Liver (tissue), 9 donors: ENCODE results near the gene CLK1. TPM values are rescaled to one million over a fixed set of nuclear protein-coding genes. Genes with fewer than 3 reads are reported as not detected.

Source experiments
- DNase-seq: peaks from one replicate; pipeline ENCODE4 v3.0.0-alpha.2; 2017; ENCODE audit warnings: low spot score
- H3K27ac ChIP-seq, 2 donors: one replicate each; pipeline ENCODE4 v1.7.0; 2013; ENCODE audit warnings: inconsistent platforms in 2 of 2, low read length in 2 of 2, control low read depth in 1 of 2, low read depth in 1 of 2, mild to moderate bottlenecking in 1 of 2
- H3K27me3 ChIP-seq, 4 donors: one replicate each; pipeline versions ENCODE4 v1.6.1 to v1.7.0; 2013; ENCODE audit warnings: low read length in 3 of 4, inconsistent platforms in 1 of 4, mild to moderate bottlenecking in 1 of 4, moderate library complexity in 1 of 4; ENCODE audit not compliant: control insufficient read depth in 4 of 4, insufficient read depth in 4 of 4
- H3K36me3 ChIP-seq, 4 donors: one replicate each; pipeline versions ENCODE4 v1.6.1 to v1.7.0; 2013; ENCODE audit warnings: low read length in 3 of 4, mild to moderate bottlenecking in 3 of 4, low read depth in 1 of 4, moderate library complexity in 1 of 4; ENCODE audit not compliant: control insufficient read depth in 4 of 4, insufficient read depth in 3 of 4
- H3K4me1 ChIP-seq, 4 donors: one replicate each; pipeline versions ENCODE4 v1.6.1 to v1.7.0; 2013; ENCODE audit warnings: low read length in 3 of 4, mild to moderate bottlenecking in 3 of 4, moderate library complexity in 1 of 4; ENCODE audit not compliant: control insufficient read depth in 4 of 4, insufficient read depth in 4 of 4
- H3K4me3 ChIP-seq, 3 donors: one replicate each; pipeline versions ENCODE4 v1.6.1 to v1.7.0; 2013; ENCODE audit warnings: low read length in 3 of 3, control low read depth in 1 of 3, low read depth in 1 of 3, mild to moderate bottlenecking in 1 of 3
- H3K9ac ChIP-seq, 2 donors: one replicate each; pipeline ENCODE4 v1.7.0; 2013; ENCODE audit warnings: low read length in 2 of 2, mild to moderate bottlenecking in 2 of 2, moderate library complexity in 2 of 2, control low read depth in 1 of 2, low read depth in 1 of 2
- H3K9me3 ChIP-seq, 4 donors: one replicate each; pipeline versions ENCODE4 v1.6.1 to v1.7.0; 2013; ENCODE audit warnings: low read length in 3 of 4; ENCODE audit not compliant: control insufficient read depth in 4 of 4
- EGR1 ChIP-seq, 2 donors: IDR thresholded peaks; 2 replicates each; pipeline ENCODE4 v1.6.1; 2016 to 2018; ENCODE audit warnings: antibody characterized with exemption in 2 of 2, low read depth in 2 of 2
- FOXA1 ChIP-seq: IDR thresholded peaks from 2 replicates; pipeline ENCODE4 v1.6.1; 2016; ENCODE audit warnings: antibody characterized with exemption
- FOXA2 ChIP-seq: IDR thresholded peaks from 2 replicates; pipeline ENCODE4 v1.6.1; 2016; ENCODE audit warnings: antibody characterized with exemption
- GABPA ChIP-seq, 2 donors: IDR thresholded peaks in 1 of 2; conservative IDR thresholded peaks in 1 of 2; 2 replicates each; pipeline ENCODE4 v1.6.1; 2016; ENCODE audit warnings: antibody characterized with exemption in 2 of 2, mild to moderate bottlenecking in 1 of 2, moderate library complexity in 1 of 2
- HNF4A ChIP-seq, 2 donors: conservative IDR thresholded peaks; 2 replicates each; pipeline ENCODE4 v1.6.1; 2016; ENCODE audit warnings: antibody characterized with exemption in 2 of 2, mild to moderate bottlenecking in 2 of 2
- HNF4G ChIP-seq: IDR thresholded peaks from 2 replicates; pipeline ENCODE4 v1.6.1; 2016; ENCODE audit warnings: antibody characterized with exemption
- JUND ChIP-seq, 2 donors: IDR thresholded peaks; 2 replicates each; pipeline ENCODE4 v1.6.1; 2016; ENCODE audit warnings: antibody characterized with exemption in 2 of 2
- NR2F2 ChIP-seq: IDR thresholded peaks from 2 replicates; pipeline ENCODE4 v1.6.1; 2016; ENCODE audit warnings: antibody characterized with exemption
- RAD21 ChIP-seq, 2 donors: IDR thresholded peaks; 2 replicates each; pipeline ENCODE4 v1.6.1; 2016; ENCODE audit warnings: antibody characterized with exemption in 2 of 2, mild to moderate bottlenecking in 2 of 2
- RXRA ChIP-seq, 2 donors: IDR thresholded peaks; 2 replicates each; pipeline ENCODE4 v1.6.1; 2017 to 2018; ENCODE audit warnings: antibody characterized with exemption in 2 of 2, mild to moderate bottlenecking in 1 of 2
- SP1 ChIP-seq: IDR thresholded peaks from 2 replicates; pipeline ENCODE4 v1.6.1; 2018; ENCODE audit warnings: antibody characterized with exemption, mild to moderate bottlenecking
- TAF1 ChIP-seq: conservative IDR thresholded peaks from 2 replicates; pipeline ENCODE4 v1.6.1; 2016; ENCODE audit warnings: antibody characterized with exemption, mild to moderate bottlenecking
- YY1 ChIP-seq: IDR thresholded peaks from 2 replicates; pipeline ENCODE4 v1.6.1; 2016; ENCODE audit warnings: antibody characterized with exemption, mild to moderate bottlenecking
- WGBS: extraction: QIAGEN DNeasy Blood & Tissue Kit; methylation state at CpG from one replicate; pipeline ENCODE4 v1.1.7; 2013; 5-methylcytosine and 5-hydroxymethylcytosine counted together
- polyA plus RNA-seq, 2 donors: library from polyadenylated mRNA; stranded (reverse) in 1 of 2; unstranded in 1 of 2; fragments of 200-250 nt in 1 of 2; fragments of >200 nt in 1 of 2; fragmentation: Nextera tagmentation in 1 of 2; extraction: Ambion mirVana in 1 of 2; gene quantifications; one replicate each; pipeline versions ENCODE4 v1.2.1 to v1.2.3, GENCODE V29; 2013 to 2015
- total RNA-seq, 2 donors: library from RNA; depleted of rRNA; stranded (reverse); fragments of >200 nt; gene quantifications; one replicate each; pipeline ENCODE4 v1.2.3, GENCODE V29; 2014
- TF ChIP-seq, protein P1 (sequence below): IDR thresholded peaks from 2 replicates; pipeline ENCODE4 v1.6.1; 2016; ENCODE audit warnings: antibody characterized with exemption, mild to moderate bottlenecking
- TF ChIP-seq, protein P2 (sequence below): fragments of 150-350 bp; IDR thresholded peaks from 2 replicates; pipeline ENCODE4 v1.5.1; 2017; ENCODE audit warnings: improper control_type of control experiment, low read depth, low read length; ENCODE audit not compliant: missing input control
- TF ChIP-seq, protein P3 (sequence below): IDR thresholded peaks from 2 replicates; pipeline ENCODE4 v1.6.1; 2016; ENCODE audit warnings: antibody characterized with exemption
- TF ChIP-seq, protein P4 (sequence below): IDR thresholded peaks from 2 replicates; pipeline ENCODE4 v1.6.1; 2016; ENCODE audit warnings: antibody characterized with exemption
- TF ChIP-seq, protein P5 (sequence below): IDR thresholded peaks from 2 replicates; pipeline ENCODE4 v1.6.1; 2016; ENCODE audit warnings: antibody characterized with exemption
- donor health status: healthy.
- donor health status: healthy.
- donor health status: healthy.
- donor health status: healthy.
- donor health status: healthy.

The CLK1 gene
- total and polyA plus RNA-seq, 4 donors: 21.2 to 86.3 (median 61.8) TPM

DNA sequence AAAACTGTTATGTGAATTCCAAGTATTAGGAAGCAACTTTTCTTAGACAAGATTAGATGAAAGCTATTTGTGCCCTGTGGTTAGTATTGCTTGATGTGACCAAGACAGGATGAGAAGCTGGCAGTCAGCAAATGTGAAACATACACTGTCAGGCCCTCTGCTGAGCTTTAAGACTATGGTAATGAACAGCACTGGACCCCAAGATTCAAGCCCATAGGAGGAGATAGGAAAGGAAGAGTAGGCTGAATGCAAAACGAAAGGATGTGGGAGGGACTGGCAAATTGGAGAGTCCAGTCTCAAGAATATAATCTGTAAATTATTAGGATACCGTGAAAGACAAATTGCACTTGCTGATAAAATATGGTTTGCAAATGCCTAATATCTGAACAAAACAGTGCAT lies 36.4 kb downstream of the CLK1 start:
- Histone ChIP-seq H3K9me3 (no peaks in the 10 kb centered on the region), H3K9ac (no peak overlapping the region), H3K27ac (no peak overlapping the region), H3K36me3 (peaks cover 0 to 8% (median 2%) of the 10 kb centered on the region in 4 donors), H3K4me1 (no peaks in the 10 kb centered on the region), H3K4me3 (no peak overlapping the region), H3K27me3 (no peaks in the 10 kb centered on the region)
- DNase-seq: no peak
- TF ChIP-seq HNF4G (no peak), RXRA (IDR thresholded peaks at IDR 0.05) (no peak), GABPA (IDR thresholded peaks at IDR 0.05 in 1 of 2, conservative IDR thresholded peaks at IDR 0.05 in 1 of 2) (no peak), SP1 (no peak), NR2F2 (no peak), RAD21 (IDR thresholded peaks at IDR 0.05) (no peak), YY1 (no peak), JUND (IDR thresholded peaks at IDR 0.05) (no peak), HNF4A (conservative IDR thresholded peaks at IDR 0.05) (no peak), FOXA2 (no peak), EGR1 (IDR thresholded peaks at IDR 0.05; ENCODE audit: low read depth in 2 of 2) (no peak), FOXA1 (no peak), TAF1 (no peak)
- TF ChIP-seq, protein P1, sequence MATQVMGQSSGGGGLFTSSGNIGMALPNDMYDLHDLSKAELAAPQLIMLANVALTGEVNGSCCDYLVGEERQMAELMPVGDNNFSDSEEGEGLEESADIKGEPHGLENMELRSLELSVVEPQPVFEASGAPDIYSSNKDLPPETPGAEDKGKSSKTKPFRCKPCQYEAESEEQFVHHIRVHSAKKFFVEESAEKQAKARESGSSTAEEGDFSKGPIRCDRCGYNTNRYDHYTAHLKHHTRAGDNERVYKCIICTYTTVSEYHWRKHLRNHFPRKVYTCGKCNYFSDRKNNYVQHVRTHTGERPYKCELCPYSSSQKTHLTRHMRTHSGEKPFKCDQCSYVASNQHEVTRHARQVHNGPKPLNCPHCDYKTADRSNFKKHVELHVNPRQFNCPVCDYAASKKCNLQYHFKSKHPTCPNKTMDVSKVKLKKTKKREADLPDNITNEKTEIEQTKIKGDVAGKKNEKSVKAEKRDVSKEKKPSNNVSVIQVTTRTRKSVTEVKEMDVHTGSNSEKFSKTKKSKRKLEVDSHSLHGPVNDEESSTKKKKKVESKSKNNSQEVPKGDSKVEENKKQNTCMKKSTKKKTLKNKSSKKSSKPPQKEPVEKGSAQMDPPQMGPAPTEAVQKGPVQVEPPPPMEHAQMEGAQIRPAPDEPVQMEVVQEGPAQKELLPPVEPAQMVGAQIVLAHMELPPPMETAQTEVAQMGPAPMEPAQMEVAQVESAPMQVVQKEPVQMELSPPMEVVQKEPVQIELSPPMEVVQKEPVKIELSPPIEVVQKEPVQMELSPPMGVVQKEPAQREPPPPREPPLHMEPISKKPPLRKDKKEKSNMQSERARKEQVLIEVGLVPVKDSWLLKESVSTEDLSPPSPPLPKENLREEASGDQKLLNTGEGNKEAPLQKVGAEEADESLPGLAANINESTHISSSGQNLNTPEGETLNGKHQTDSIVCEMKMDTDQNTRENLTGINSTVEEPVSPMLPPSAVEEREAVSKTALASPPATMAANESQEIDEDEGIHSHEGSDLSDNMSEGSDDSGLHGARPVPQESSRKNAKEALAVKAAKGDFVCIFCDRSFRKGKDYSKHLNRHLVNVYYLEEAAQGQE: no peak
- TF ChIP-seq, protein P2, sequence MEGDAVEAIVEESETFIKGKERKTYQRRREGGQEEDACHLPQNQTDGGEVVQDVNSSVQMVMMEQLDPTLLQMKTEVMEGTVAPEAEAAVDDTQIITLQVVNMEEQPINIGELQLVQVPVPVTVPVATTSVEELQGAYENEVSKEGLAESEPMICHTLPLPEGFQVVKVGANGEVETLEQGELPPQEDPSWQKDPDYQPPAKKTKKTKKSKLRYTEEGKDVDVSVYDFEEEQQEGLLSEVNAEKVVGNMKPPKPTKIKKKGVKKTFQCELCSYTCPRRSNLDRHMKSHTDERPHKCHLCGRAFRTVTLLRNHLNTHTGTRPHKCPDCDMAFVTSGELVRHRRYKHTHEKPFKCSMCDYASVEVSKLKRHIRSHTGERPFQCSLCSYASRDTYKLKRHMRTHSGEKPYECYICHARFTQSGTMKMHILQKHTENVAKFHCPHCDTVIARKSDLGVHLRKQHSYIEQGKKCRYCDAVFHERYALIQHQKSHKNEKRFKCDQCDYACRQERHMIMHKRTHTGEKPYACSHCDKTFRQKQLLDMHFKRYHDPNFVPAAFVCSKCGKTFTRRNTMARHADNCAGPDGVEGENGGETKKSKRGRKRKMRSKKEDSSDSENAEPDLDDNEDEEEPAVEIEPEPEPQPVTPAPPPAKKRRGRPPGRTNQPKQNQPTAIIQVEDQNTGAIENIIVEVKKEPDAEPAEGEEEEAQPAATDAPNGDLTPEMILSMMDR: no peak
- TF ChIP-seq, protein P3, sequence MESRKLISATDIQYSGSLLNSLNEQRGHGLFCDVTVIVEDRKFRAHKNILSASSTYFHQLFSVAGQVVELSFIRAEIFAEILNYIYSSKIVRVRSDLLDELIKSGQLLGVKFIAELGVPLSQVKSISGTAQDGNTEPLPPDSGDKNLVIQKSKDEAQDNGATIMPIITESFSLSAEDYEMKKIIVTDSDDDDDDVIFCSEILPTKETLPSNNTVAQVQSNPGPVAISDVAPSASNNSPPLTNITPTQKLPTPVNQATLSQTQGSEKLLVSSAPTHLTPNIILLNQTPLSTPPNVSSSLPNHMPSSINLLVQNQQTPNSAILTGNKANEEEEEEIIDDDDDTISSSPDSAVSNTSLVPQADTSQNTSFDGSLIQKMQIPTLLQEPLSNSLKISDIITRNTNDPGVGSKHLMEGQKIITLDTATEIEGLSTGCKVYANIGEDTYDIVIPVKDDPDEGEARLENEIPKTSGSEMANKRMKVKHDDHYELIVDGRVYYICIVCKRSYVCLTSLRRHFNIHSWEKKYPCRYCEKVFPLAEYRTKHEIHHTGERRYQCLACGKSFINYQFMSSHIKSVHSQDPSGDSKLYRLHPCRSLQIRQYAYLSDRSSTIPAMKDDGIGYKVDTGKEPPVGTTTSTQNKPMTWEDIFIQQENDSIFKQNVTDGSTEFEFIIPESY: no peak
- TF ChIP-seq, protein P4, sequence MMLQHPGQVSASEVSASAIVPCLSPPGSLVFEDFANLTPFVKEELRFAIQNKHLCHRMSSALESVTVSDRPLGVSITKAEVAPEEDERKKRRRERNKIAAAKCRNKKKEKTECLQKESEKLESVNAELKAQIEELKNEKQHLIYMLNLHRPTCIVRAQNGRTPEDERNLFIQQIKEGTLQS: no peak
- TF ChIP-seq, protein P5, sequence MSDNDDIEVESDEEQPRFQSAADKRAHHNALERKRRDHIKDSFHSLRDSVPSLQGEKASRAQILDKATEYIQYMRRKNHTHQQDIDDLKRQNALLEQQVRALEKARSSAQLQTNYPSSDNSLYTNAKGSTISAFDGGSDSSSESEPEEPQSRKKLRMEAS: no peak
- 86% methylated on average over 2 of the region's 2 CpGs for WGBS
